A549 treated with AZD2906 at 1 μM for 4 hours (cell line): ENCODE measurements around the gene SMARCA2. TPM values are rescaled to one million over a fixed set of nuclear protein-coding genes. Genes with fewer than 3 reads are reported as not detected.

Experiments
- total RNA-seq: library from RNA; stranded (reverse); fragments of 200-300 nt; extraction: Qiagen RNA extraction; gene quantifications from 5 replicates; pipeline ENCODE4 v1.2.3, GENCODE V29; 2022

The SMARCA2 gene
- total RNA-seq = 20.3 to 32.1 TPM (median 20.6 TPM) in 5 replicates

GRCh38 chr9:2014696-2015580 lies at the start of gene SMARCA2:
SMARCA2 (plus strand) TSS chr9:2015347; CDS start chr9:2029023, 13,676 bp downstream.

